ENCODE measurements around the gene SEH1L.

The SEH1L gene

DNA sequence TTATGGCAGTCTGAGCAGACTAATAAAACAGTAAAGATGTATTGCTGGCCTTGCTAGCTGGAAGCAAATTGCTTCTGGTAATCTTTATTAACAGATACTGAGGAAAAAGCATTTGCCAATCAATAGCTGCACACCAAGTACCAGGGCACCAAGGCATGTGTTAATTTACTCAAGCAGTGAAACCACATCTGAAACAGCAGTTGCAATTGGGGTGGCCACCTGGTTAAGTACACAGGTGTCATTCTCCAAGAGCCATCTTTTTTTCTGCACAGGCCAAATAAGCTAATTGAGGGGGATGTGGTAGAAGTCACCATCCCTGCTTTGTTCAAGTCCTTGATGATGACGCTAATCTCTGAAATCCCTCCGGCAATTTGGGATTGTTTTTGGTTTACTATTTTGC lies 8.6 kb upstream of the SEH1L start:
- Histone ChIP-seq H3K27me3 (ENCODE audit: control insufficient read depth in 2 of 2, insufficient read depth in 2 of 2, low read length in 2 of 2) (no peaks in the 10 kb centered on the region), H3K9ac (ENCODE audit: low read depth in 1 of 2, low read length in 2 of 2) (no peak overlapping the region), H3K4me3 (ENCODE audit: low read length in 2 of 2) (no peak overlapping the region), H3K4me1 (ENCODE audit: control insufficient read depth in 2 of 2, insufficient read depth in 2 of 2, low read length in 2 of 2) (no peaks in the 10 kb centered on the region), H3K27ac (ENCODE audit: low read depth in 2 of 2, low read length in 2 of 2) (no peak overlapping the region), H3K36me3 (ENCODE audit: control insufficient read depth in 2 of 2, insufficient read depth in 2 of 2, low read length in 2 of 2) (no peaks in the 10 kb centered on the region), H3K9me3 (ENCODE audit: control insufficient read depth in 2 of 2, low read length in 2 of 2) (no peaks in the 10 kb centered on the region)

- Histone ChIP-seq H3K27ac (ENCODE audit: low read depth in 2 of 2, low read length in 2 of 2) (no peak overlapping the region), H3K36me3 (ENCODE audit: control insufficient read depth in 2 of 2, insufficient read depth in 2 of 2, low read length in 2 of 2) (no peaks in the 10 kb centered on the region), H3K4me1 (ENCODE audit: control insufficient read depth in 2 of 2, insufficient read depth in 2 of 2, low read length in 2 of 2) (peaks cover 6 to 14% of the 10 kb centered on the region in 2 donors), H3K4me3 (ENCODE audit: low read length in 2 of 2) (no peak overlapping the region), H3K27me3 (ENCODE audit: control insufficient read depth in 2 of 2, insufficient read depth in 2 of 2, low read length in 2 of 2) (no peaks in the 10 kb centered on the region), H3K9ac (ENCODE audit: low read depth in 1 of 2, low read length in 2 of 2) (no peak overlapping the region), H3K9me3 (ENCODE audit: control insufficient read depth in 2 of 2, low read length in 2 of 2) (no peaks in the 10 kb centered on the region)
Measured at GRCh38 chr18:12943215-12943614, 4.6 kb upstream of the SEH1L start.

DNA sequence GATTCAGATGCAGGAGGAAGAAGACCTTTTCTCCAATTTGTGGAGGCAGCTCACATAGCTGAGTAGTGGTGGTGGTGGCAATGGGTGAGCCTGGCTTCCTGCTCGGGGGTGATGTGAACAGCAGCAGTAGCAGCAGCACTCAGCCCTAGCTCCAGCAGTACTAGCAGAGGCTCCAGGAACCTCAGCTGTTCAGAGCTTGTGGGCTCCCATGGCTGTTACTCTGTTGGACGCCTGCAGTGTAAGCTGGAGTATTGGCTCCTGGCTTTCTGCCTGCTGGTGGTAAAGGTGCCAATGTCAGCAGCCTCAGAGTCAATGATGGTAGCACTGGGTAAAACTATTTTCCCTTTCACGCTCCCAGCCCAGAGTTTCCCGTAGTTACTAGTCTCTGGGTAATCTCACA lies 3.1 kb upstream of the SEH1L start:
- Histone ChIP-seq H3K27ac (ENCODE audit: low read depth in 2 of 2, low read length in 2 of 2) (no peak overlapping the region), H3K9ac (ENCODE audit: low read depth in 1 of 2, low read length in 2 of 2) (no peak overlapping the region), H3K9me3 (ENCODE audit: control insufficient read depth in 2 of 2, low read length in 2 of 2) (no peaks in the 10 kb centered on the region), H3K4me3 (ENCODE audit: low read length in 2 of 2) (no peak overlapping the region), H3K27me3 (ENCODE audit: control insufficient read depth in 2 of 2, insufficient read depth in 2 of 2, low read length in 2 of 2) (no peaks in the 10 kb centered on the region), H3K36me3 (ENCODE audit: control insufficient read depth in 2 of 2, insufficient read depth in 2 of 2, low read length in 2 of 2) (no peaks in the 10 kb centered on the region), H3K4me1 (ENCODE audit: control insufficient read depth in 2 of 2, insufficient read depth in 2 of 2, low read length in 2 of 2) (peaks cover 10 to 17% of the 10 kb centered on the region in 2 donors)

DNA sequence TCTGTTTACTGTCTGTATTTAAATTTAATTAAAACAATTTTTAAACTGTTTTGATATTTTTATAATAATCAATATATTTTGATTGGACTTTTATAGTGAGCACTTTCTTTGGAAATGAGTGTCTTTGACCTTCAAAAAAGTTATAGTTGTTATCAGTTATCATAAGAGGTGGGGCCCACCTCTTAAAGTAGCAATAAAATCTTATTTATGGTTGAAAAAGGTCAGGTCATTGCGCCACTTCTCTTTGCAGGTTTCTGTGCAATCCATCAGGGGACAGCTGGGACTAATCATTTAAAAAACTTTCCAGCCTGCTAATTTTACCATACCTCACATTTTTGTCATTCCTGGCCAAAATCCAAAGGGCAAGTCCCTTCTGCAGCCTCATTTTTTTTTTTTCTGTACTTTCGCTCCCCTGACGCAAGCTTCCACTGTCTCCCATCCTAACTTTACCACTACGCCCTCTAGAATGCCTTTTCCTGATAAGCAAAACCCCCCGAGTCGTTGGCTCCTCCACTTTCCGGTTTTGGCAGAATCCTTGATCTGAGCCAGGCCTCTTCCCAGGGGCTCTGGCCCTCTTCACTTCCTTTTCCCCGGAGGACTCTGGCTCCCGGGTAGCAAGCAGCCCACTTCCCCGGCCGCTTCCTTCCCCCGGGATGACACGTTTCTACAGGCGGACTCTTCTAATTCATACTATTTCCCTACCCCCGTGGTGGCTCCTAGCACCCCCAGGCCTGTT lies 1.1 kb upstream of the SEH1L start:
- Histone ChIP-seq H3K9ac (ENCODE audit: low read depth in 1 of 2, low read length in 2 of 2) (peak overlapping the region; percentile 94), H3K27me3 (ENCODE audit: control insufficient read depth in 2 of 2, insufficient read depth in 2 of 2, low read length in 2 of 2) (no peaks in the 10 kb centered on the region), H3K36me3 (ENCODE audit: control insufficient read depth in 2 of 2, insufficient read depth in 2 of 2, low read length in 2 of 2) (no peaks in the 10 kb centered on the region), H3K4me3 (ENCODE audit: low read length in 2 of 2) (peak overlapping the region; percentile 88 to 91), H3K9me3 (ENCODE audit: control insufficient read depth in 2 of 2, low read length in 2 of 2) (no peaks in the 10 kb centered on the region), H3K4me1 (ENCODE audit: control insufficient read depth in 2 of 2, insufficient read depth in 2 of 2, low read length in 2 of 2) (peaks cover 10 to 17% of the 10 kb centered on the region in 2 donors), H3K27ac (ENCODE audit: low read depth in 2 of 2, low read length in 2 of 2) (peak overlapping the region; percentile 98)

DNA sequence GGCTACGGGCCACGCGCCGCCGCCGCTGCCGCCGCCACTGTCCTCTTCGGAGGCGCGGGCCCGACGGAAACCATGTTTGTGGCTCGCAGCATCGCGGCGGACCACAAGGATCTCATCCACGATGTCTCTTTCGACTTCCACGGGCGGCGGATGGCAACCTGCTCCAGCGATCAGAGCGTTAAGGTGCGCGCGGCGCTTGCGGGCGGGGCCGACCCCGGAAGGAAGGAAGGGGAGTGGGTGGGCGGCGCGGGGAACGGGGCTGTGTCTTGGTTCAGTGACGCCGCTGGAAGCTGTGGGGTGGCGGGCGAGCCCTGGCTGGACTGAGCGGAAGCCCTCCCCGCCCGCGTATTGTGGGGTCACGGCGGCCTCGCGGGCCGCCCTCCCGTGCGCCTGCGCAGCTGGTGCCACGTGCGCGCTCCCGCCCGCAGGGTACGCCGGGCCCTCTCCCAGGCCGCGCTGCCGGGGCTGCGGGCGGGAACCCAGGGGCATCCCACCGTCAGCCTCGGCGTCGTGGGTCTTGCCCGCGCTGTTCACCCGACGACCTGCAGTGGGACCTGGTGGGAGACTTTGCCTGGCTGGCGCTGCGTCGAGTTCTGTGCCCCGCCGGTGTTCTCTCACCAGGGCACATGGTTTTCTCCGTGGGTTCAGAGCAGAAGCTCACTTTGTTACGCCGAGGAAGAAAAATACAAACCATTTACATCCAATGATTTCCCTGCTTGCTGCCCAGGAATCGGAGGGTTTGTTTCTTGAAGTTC lies 416 bp downstream of the SEH1L start:
- H3K27me3 ChIP-seq (ENCODE audit: control insufficient read depth in 2 of 2, insufficient read depth in 2 of 2, low read length in 2 of 2): no peaks in the 10 kb centered on the region
- peak overlapping the region; percentile 81 to 86 for H3K4me3 ChIP-seq (ENCODE audit: low read length in 2 of 2)
- H3K9me3 ChIP-seq (ENCODE audit: control insufficient read depth in 2 of 2, low read length in 2 of 2): no peaks in the 10 kb centered on the region
- peak overlapping the region; percentile 99 for H3K27ac ChIP-seq (ENCODE audit: low read depth in 2 of 2, low read length in 2 of 2)
- H3K36me3 ChIP-seq (ENCODE audit: control insufficient read depth in 2 of 2, insufficient read depth in 2 of 2, low read length in 2 of 2): peaks cover 2 to 3% of the 10 kb centered on the region in 2 donors
- H3K9ac ChIP-seq (ENCODE audit: low read depth in 1 of 2, low read length in 2 of 2): peak overlapping the region; percentile 68 to 80
- peaks cover 10 to 17% of the 10 kb centered on the region in 2 donors for H3K4me1 ChIP-seq (ENCODE audit: control insufficient read depth in 2 of 2, insufficient read depth in 2 of 2, low read length in 2 of 2)

DNA sequence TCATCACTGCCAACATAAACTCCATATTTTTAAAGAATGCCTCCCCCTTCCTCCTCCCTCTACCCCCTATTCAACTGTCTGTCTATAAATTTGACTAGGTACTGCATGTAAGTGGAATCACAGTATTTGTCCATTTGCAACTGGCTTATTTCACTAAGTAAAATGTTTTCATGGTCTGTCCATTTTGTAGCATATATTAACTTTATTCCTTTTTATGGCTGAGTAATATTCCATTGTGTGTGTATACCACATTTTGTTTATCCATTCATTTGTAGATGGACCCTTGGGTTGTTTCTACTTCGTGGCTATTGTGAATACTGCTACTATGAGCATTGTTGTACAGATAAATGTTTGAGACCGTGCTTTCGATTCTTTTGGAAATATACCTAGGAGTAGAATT lies 10.7 kb downstream of the SEH1L start:
- no peak overlapping the region for H3K9ac ChIP-seq (ENCODE audit: low read depth in 1 of 2, low read length in 2 of 2)
- H3K4me3 ChIP-seq (ENCODE audit: low read length in 2 of 2): no peak overlapping the region
- H3K27me3 ChIP-seq (ENCODE audit: control insufficient read depth in 2 of 2, insufficient read depth in 2 of 2, low read length in 2 of 2): no peaks in the 10 kb centered on the region
- H3K36me3 ChIP-seq (ENCODE audit: control insufficient read depth in 2 of 2, insufficient read depth in 2 of 2, low read length in 2 of 2): peaks cover 16 to 23% of the 10 kb centered on the region in 2 donors
- H3K4me1 ChIP-seq (ENCODE audit: control insufficient read depth in 2 of 2, insufficient read depth in 2 of 2, low read length in 2 of 2): peaks cover 6 to 11% of the 10 kb centered on the region in 2 donors
- no peaks in the 10 kb centered on the region for H3K9me3 ChIP-seq (ENCODE audit: control insufficient read depth in 2 of 2, low read length in 2 of 2)
- no peak overlapping the region for H3K27ac ChIP-seq (ENCODE audit: low read depth in 2 of 2, low read length in 2 of 2)

- no peaks in the 10 kb centered on the region for H3K9me3 ChIP-seq (ENCODE audit: control insufficient read depth in 2 of 2, low read length in 2 of 2)
- peaks cover 6 to 11% of the 10 kb centered on the region in 2 donors for H3K4me1 ChIP-seq (ENCODE audit: control insufficient read depth in 2 of 2, insufficient read depth in 2 of 2, low read length in 2 of 2)
- peak overlapping the region; percentile 41 to 47 for H3K27ac ChIP-seq (ENCODE audit: low read depth in 2 of 2, low read length in 2 of 2)
- H3K27me3 ChIP-seq (ENCODE audit: control insufficient read depth in 2 of 2, insufficient read depth in 2 of 2, low read length in 2 of 2): no peaks in the 10 kb centered on the region
- H3K9ac ChIP-seq (ENCODE audit: low read depth in 1 of 2, low read length in 2 of 2): no peak overlapping the region
- H3K4me3 ChIP-seq (ENCODE audit: low read length in 2 of 2): no peak overlapping the region
- peaks cover 20 to 23% of the 10 kb centered on the region in 2 donors for H3K36me3 ChIP-seq (ENCODE audit: control insufficient read depth in 2 of 2, insufficient read depth in 2 of 2, low read length in 2 of 2)
Measured at GRCh38 chr18:12960395-12960794, 12.6 kb downstream of the SEH1L start.

- no peaks in the 10 kb centered on the region for H3K27me3 ChIP-seq (ENCODE audit: control insufficient read depth in 2 of 2, insufficient read depth in 2 of 2, low read length in 2 of 2)
- peaks cover 6 to 11% of the 10 kb centered on the region in 2 donors for H3K4me1 ChIP-seq (ENCODE audit: control insufficient read depth in 2 of 2, insufficient read depth in 2 of 2, low read length in 2 of 2)
- H3K36me3 ChIP-seq (ENCODE audit: control insufficient read depth in 2 of 2, insufficient read depth in 2 of 2, low read length in 2 of 2): peaks cover 18 to 20% of the 10 kb centered on the region in 2 donors
- H3K9ac ChIP-seq (ENCODE audit: low read depth in 1 of 2, low read length in 2 of 2): no peak overlapping the region
- H3K4me3 ChIP-seq (ENCODE audit: low read length in 2 of 2): peak overlapping the region; percentile 34 to 42
- H3K9me3 ChIP-seq (ENCODE audit: control insufficient read depth in 2 of 2, low read length in 2 of 2): no peaks in the 10 kb centered on the region
- peak overlapping the region; percentile 25 to 47 for H3K27ac ChIP-seq (ENCODE audit: low read depth in 2 of 2, low read length in 2 of 2)
Measured at GRCh38 chr18:12960853-12961397, 13.1 kb downstream of the SEH1L start.

DNA sequence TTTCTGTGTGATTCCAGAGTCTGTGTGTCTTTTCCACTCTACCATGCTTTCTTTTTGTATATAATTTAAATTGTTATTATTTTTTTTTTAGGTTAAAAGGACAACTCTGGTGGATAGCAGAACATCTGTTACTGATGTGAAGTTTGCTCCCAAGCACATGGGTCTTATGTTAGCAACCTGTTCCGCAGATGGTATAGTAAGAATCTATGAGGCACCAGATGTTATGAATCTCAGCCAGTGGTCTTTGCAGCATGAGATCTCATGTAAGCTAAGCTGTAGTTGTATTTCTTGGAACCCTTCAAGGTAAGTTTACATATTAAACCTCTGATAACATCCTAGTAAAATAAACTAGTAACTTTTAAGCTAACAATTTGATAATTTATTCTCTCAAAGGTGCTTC lies 15.3 kb downstream of the SEH1L start:
- H3K9ac ChIP-seq (ENCODE audit: low read depth in 1 of 2, low read length in 2 of 2): no peak overlapping the region
- H3K4me3 ChIP-seq (ENCODE audit: low read length in 2 of 2): no peak overlapping the region
- no peaks in the 10 kb centered on the region for H3K9me3 ChIP-seq (ENCODE audit: control insufficient read depth in 2 of 2, low read length in 2 of 2)
- H3K27me3 ChIP-seq (ENCODE audit: control insufficient read depth in 2 of 2, insufficient read depth in 2 of 2, low read length in 2 of 2): no peaks in the 10 kb centered on the region
- H3K27ac ChIP-seq (ENCODE audit: low read depth in 2 of 2, low read length in 2 of 2): no peak overlapping the region
- peaks cover 6 to 11% of the 10 kb centered on the region in 2 donors for H3K4me1 ChIP-seq (ENCODE audit: control insufficient read depth in 2 of 2, insufficient read depth in 2 of 2, low read length in 2 of 2)
- peaks cover 18 to 19% of the 10 kb centered on the region in 2 donors for H3K36me3 ChIP-seq (ENCODE audit: control insufficient read depth in 2 of 2, insufficient read depth in 2 of 2, low read length in 2 of 2)

DNA sequence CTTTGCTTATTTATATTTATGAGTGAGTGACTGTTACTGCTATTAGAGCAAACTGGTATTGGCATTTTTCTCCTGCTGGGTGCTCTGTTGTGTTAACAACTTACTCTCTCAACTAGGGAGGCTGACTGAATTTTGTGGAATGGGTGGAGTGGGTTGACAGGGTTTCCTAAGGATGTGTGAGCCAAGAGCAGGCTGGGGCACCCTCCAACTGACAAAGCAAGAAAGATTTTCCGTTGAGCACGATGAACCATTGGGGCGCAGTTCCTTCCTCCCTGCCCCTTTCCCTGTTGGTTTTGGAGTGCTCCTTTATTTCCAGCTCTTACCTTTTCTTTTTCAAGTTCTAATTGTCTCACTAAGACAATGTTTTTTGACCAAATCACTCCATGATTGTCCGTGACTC lies 20.3 kb downstream of the SEH1L start:
- Histone ChIP-seq H3K27ac (ENCODE audit: low read depth in 2 of 2, low read length in 2 of 2) (no peak overlapping the region), H3K36me3 (ENCODE audit: control insufficient read depth in 2 of 2, insufficient read depth in 2 of 2, low read length in 2 of 2) (peaks cover 26 to 34% of the 10 kb centered on the region in 2 donors), H3K9me3 (ENCODE audit: control insufficient read depth in 2 of 2, low read length in 2 of 2) (no peaks in the 10 kb centered on the region), H3K9ac (ENCODE audit: low read depth in 1 of 2, low read length in 2 of 2) (no peak overlapping the region), H3K27me3 (ENCODE audit: control insufficient read depth in 2 of 2, insufficient read depth in 2 of 2, low read length in 2 of 2) (no peaks in the 10 kb centered on the region), H3K4me3 (ENCODE audit: low read length in 2 of 2) (no peak overlapping the region), H3K4me1 (ENCODE audit: control insufficient read depth in 2 of 2, insufficient read depth in 2 of 2, low read length in 2 of 2) (no peaks in the 10 kb centered on the region)
